GM18873 (cell line): ENCODE data around the gene SNTB2.
A peak's percentile ranks its signal among the peaks of the same experiment; 100 is the strongest.

Experiments
- ATAC-seq: cut with Tn5 transposase; IDR thresholded peaks from one replicate; pipeline ENCODE4 v1.9.1; 2021; ENCODE audit warnings: mild to moderate bottlenecking, moderate library complexity, moderate number of reproducible peaks; ENCODE audit not compliant: unreplicated experiment, low FRiP score

SNTB2 gene

DNA sequence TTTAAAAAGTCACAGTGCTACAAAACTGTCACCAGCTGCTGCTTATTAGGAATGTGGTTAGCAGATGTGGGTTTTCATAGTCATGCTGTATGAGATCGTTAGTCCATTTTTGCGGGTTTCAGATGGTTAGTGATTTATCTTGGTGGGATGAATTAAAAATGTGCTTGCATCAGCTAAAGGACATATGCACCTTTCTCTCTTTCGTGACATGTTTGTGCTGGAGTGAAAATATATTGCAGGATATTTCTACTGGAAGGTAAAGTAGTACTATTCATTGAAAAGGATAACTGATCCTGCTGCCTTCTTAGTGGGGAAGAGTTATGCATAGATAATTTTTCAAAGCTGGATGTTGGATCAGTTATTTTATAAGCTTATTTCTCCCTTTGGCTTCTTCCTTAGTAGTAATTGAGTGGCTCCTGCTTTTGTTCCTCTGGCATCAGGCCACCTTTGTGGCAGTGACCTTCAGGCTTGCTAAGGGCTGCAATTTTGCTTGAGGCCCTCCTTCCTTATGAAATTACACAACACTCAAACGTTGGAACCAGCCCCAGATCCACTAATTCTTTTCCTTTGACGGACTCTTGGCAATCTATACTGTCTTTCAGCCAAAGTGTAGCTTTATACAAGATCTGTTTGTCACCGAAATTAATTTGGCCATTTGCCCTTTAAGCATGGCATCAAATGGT, 7.5 kb upstream of the SNTB2 start:
- no peak for ATAC-seq

DNA sequence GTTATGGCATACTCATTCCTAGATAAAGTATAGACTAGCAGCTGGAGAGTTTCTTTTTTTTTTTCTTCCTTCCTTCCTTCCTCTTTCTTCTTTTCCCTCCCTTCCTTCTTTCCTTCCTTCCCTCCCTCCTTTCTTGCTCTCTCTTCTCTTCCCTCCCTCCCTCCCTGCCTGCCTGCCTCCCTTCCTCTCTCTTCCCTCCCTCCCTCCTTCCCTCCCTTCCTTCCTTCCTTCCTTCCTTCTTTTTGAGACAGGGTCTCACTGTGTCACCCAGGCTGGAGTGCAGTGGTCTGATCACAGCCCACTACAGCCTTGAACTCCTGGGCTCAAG, 7.0 kb upstream of the SNTB2 start:
- no peak for ATAC-seq

DNA sequence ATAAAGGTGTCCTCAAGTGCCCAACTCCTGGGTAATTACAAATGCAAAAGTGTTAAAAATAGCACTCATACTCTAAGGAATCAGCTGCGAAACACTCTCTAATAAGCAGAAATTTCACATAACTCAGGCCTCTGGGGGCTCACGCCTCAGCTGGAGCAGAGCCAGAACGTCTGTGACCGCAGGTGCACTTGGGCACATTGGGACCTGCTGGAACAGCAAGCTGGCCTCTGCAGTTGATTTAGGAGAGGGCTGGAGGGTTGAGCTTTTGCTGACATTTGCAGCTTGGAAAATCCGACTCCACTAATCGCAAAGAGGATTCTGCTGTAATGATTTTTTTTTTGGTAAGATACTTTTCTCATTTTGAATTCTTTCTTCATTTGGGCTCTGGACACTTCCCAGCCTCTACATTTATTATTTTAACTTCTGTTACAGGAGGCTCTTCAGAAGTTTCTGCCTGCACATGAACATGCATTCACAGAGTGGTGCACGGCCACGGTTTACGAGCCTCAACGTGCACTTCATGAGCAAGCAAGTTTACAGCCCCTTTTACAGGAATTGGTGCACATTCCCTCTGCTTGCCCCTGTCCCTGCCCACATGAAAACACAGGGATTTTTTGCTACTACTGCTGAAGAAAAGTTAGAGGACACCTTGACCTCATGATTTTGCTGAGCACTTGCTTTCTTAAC, 4.1 kb upstream of the SNTB2 start:
- no peak for ATAC-seq

DNA sequence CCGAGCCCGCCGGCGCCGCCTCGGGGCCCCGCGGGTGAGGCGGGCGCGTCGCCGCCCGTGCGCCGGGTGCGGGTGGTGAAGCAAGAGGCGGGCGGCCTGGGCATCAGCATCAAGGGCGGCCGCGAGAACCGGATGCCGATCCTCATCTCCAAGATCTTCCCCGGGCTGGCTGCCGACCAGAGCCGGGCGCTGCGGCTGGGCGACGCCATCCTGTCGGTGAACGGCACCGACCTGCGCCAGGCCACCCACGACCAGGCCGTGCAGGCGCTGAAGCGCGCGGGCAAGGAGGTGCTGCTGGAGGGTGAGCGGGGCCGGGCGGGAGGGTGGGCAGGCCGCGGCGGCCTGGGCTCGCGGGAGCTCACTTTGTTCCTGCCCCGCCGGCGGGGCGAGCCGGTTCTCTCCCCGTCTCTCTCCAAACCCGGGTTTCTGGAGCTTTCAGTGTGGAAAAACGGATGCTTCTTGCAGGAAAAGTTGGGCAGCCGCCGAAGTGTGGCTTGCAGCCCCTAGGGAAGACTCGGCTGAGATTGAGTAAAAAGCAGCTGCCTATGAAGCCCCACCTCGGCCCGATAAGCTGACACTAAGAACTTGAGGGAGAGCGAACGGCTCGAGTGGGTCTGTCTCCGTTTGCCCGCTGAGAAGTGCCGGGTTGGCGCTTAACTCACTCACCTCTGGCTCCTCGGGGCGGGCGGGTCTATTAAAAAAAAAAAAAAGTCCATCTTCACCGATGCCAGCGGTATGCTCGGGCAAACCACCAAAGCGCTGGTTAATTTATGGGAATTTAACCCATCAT, 677 bp downstream of the SNTB2 start:
- ATAC-seq, result peak; percentile 16

DNA sequence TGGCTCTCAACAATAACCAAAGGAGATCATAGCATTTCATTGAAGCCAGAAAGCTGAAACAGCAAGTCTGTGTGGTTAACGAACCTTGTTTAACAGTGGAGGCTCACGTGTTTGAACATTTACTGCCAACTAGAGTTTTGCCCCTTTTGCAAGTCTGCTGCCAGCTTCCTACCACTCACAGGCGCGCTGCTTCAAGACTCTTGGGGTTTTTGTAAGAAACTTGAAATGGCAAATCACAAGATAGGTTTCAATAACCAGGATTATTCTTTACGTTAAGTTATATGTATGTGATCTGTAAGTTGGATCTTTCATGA, 1.2 kb downstream of the SNTB2 start:
- no peak for ATAC-seq

DNA sequence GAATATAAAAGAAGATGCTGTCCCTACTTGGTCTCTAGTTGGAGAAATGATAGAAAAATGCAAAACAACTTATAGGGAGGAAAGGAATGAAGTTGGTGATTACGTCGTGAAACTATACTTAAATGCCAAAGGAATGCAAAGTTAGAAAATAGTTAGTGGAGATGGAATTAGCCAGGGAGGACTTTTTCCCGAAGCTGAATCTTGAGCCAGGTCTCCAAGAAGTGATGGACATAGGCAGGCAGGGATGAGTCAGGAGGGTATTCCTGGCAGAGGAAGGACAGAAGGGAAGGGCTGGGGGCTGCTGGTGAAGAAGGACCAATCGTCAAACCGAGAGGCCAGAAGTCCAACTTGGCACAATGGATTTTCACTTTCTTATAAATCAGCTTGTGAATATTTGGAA, 1.8 kb downstream of the SNTB2 start:
- ATAC-seq, result no peak

DNA sequence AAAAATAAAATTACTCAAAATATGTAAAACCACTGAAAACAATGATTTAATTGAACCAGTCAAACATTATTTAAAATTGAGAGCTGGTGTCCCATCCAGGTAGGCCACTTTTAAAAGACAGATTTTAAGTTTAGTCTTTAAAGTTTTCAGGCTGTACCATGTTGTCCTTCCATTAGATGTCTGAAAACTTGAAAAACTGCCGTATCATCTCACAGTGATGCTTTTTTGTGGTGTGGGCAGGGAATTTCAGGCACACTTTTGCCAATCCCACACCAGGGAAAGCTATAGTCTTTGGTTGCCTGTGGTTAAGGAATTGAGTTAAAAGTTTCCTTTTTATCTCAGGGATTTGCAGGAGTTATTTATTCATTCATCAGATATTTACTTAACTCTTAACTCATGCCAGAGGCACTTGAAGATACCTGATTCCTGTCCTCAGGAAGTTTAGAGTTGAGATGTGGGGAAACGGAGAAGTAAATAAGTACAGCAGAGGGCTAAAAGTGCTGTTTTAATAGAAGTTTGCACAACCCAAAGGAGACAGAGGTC, 3.2 kb downstream of the SNTB2 start:
- no peak for ATAC-seq

DNA sequence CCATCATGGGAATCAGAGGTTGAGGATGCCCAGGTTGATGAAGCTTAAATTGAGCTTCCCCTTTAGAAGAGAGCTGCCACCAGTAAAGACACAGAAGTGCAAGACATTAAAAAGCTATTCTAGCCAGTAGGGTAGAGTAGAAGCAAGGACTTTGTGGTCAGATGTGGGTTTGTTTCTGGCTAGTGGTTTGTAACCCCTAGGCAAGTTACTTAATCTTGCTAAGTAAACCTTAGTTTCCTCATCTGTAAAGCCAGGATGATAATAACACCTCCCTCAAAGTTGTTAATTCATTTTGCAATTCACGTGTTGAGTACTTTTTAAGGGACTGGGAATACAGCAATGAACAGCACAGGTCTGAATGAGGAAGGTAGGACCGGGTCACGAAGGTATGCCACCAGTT, 3.6 kb downstream of the SNTB2 start:
- ATAC-seq, result no peak

DNA sequence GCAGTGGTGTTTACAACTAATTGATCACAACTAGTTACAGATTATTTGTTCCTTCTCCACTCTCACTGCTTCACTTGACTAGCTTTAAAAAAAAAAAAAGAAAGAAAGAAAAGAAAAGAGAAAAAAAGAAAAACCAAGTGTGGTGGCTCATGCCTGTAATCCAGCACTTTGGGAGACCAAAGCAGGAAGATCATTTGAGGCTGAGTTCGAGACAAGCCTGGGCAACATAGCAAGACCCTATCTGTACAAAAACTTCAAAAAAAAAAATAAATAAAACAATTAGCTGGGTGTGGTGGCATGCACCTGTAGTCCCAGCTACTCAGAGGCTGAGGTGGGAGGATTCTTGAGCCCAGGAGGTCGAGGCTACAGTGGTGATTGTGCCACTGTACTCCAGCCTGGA, 4.2 kb downstream of the SNTB2 start:
- no peak for ATAC-seq

DNA sequence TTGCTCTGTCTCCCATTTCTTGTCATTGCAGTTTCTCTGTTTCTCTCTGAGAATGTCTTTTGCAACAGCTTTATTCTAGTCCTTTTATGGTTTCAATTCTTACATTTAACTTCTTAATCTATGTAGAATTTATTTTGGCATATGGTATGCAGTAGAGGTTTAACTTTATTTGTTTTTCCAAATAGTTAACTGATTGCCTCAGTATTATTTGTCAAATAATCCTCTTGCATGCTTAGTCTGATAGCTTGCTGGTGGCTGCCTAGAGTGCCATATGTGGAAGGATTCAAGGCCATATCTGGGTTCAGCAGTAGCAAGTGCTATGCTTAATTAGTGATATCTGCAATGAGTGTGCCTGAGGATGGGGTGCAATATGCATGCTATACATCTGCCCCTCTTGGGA, 6.9 kb downstream of the SNTB2 start:
- ATAC-seq, result no peak

DNA sequence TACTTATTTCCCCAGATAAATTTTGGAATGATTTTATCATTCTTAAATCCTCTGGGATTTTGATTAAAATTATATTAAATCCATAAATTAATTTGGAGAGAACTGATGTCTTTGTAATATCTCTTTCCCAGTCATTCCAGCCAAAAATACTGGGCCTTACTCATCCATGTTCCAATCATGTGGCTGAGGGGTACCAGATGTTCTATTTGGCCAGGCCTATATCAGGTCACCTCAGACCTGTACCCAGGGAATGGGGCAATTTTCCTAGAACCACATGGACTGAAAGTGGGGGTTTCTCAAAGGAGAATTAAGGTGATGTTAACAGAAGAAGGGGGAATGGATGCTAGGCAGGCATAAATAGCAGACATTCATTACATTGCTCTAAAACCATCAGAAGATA, 7.5 kb downstream of the SNTB2 start:
- ATAC-seq, result no peak

DNA sequence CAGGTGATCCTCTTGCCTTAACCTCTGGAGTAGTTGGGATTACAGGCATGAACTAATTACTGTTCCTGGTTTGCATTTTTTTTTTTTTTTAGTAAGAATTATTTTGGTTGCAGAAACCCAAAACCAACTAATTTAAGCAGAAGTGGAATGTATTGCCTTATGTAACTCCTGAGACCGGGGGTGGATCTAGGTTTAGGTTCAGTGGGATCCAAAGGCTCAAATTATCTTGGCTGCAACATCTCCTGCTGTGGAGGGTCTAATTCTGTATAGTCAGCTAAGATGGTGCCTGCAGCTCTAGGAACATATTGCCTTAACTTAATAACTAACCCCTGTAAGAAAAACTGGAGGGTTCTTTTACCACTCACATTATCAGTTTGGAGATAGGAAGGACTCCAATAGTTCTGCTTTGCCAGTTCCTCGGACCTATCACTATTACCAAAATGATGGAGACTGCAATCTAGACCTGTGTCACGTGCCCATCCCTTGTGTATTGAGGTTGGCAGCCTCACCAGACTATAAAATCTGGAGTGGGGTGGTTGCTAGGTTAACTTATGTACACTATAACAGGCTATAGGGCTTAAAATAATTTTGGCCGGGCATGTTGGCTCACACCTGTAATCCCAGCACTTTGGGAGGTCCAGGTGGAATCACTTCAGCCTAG, 8.5 kb downstream of the SNTB2 start:
- ATAC-seq, result no peak

DNA sequence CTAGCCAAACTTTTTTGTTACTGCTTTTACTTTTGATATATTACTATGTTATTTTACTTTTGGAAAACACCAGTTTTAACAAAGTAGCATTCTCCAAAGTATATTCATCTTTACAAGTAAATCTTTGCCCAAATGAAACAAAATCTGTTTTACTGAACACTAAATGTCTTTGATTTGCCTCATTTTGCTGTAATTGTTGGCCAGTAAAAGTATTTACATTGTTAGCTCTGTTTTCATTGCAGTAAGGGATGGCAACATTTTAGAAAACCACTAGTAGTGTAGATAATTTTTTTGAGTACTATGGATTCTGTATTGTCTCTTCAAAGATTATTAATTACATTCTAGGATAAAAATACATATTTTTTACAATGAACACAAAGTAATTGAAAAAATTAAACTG, 10.6 kb downstream of the SNTB2 start:
- ATAC-seq, result no peak

DNA sequence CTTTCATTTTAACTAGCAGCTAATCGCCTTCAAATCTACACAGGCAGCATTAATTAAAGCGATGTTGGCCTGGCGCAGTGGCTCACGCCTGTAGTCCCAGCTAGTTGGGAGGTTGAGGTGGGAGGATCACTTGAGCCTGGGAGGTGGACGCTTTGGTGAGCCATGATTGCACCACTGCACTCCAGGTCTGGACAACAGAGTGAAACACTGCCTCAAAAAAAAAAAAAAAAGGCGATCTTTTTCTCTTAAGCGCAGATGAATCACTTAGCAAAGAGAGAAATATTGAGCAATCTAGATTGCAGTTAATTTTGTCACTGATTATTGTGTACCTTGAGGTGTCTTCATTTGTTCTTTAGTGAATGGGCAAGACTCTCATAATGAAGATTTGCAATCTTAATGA, 12.4 kb downstream of the SNTB2 start:
- ATAC-seq, result no peak

DNA sequence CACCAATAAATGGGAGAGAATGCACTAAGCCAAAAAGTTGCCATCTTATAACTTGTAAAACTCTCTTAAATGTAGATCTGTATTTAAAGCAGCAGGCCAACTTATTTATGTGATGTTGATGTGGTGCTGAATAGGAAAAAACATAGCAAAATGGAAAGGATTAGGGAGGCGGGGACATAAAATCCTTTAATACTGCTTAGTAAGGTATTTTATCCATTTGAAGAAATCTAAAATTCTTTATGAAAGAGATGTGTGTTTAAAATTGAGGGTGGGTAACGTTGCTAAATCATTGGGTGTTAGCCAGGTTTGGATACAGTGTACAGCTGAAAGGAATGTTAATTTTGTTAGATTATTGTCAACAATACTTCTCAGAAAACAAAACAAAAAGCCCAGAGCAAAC, 14.3 kb downstream of the SNTB2 start:
- no peak for ATAC-seq

DNA sequence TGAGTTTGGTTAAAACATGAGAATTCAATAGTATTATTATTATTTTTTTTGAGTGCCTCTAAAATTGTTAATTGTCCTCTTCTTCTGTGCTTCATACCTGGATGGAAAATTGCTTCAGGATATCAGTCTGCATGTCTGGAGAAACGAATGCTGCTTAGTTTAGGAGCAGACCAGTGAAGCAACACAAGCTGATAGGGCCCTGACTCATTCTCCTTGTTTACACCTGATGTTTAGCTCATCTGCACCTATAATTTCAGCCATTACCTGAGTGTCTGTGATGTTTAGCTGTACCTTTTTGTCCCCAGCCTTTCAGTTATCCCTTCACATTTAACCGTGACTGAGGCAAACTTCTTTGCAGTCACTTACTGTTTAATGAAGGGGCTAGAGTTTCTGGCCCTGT, 14.8 kb downstream of the SNTB2 start:
- ATAC-seq, result no peak

DNA sequence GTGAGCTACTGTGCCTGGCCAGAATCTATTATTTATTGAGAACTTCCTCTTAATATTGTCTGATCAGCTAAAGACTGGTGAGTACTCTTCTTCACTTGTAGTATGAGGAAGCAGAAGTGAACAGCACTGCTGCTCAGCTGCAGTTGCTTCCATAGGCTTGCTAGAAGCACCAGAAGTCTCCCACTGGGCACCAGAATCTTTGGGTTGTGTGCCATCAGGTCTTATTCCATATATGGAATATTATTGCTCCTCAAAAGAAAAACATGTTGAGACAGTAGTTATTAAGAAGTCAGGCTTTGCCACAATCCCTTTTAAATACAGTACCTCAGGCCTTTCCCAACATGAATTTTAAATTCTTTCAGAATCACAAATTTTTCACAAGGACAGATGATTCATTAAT, 17.2 kb downstream of the SNTB2 start:
- ATAC-seq, result no peak

DNA sequence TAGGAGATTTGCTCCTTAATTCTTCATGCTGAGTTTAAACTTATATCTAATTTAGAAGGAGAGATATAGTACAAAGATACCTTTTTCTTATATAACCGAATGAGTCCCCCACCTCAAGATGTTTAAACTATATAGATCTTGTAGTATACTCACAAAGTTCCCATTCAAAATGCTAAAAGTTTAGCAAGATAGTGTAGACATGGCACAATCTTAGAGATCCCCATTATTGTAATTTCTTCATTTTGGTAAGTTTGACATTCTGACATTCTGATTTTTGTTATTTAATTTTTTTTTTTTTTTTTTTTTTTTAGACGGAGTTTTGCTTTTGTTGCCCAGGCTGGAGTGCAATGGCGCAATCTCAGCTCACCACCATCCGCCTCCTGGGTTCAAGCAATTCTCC, 22.8 kb downstream of the SNTB2 start:
- ATAC-seq, result no peak

DNA sequence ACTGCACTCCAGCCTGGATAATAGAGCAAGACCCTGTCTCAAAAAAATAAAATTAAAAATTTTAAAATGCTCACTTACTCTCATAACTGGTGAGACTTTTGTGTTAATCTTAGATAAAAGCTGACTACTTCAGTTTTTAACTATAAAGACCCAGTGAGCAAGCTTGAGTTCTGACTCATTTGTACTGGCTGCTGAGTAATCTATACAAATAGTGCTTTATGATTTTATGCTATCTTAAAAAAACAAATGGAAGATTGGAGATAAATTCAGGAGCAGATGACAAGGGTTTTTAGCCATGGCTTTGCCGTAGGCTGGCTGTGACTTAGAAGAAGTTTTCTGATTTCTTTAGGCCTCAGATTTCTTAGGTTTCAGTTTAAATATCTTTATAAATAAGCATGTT, 30.5 kb downstream of the SNTB2 start:
- ATAC-seq, result no peak

DNA sequence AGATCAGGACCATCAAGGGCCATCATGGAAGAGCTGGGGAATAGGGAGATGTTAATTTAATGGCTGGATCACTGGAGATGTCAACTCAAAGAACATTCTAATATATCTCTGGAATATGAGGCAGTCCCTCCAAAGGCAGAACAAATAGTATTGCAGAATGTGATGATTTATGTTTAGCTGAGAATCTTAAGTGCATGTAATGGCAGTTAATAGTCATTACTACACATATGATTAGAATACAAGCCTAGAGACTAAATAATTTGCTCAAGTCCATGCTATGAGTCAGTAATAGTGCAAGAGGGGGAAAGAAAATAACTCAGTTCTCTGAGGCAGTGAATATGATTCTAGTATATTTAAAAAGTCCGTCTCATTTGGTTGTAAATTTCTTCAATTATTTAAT, 32.3 kb downstream of the SNTB2 start:
- ATAC-seq, result no peak

DNA sequence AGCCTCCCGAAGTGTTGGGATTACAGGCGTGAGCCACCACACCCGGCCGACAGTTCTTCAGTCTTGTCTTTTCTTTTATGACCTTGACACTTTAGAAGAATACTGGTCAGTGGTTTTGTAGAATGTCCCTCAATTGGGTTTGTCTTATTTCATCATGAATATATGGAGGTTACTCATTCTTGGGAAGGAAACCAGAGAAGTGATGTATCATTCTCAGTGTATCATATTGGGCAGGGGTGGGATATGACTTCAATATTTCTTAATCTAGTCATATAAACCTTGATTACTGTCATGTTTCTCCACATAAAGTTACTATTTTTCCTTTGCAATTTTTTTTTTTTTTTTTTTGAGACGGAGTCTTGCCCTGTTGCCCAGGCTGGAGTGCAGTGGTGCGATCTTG, 36.9 kb downstream of the SNTB2 start:
- ATAC-seq, result no peak
